D721Med (cell line): ENCODE data around the gene ZNRD2.

ENCODE experiments used
- DNase-seq: peaks from one replicate; pipeline ENCODE4 v3.0.0; 2011; ENCODE audit warnings: low spot score; ENCODE audit not compliant: insufficient read length
- FAIRE-seq: peaks from 2 replicates; lab custom pipeline; 2011; peaks lifted over from hg19 to GRCh38; lab: Jason Lieb, UNC
- TF ChIP-seq, protein P1 (sequence below): IDR thresholded peaks from 2 replicates; pipeline ENCODE4 v1.5.1; 2012; ENCODE audit warnings: mild to moderate bottlenecking, control low read depth; ENCODE audit not compliant: insufficient read depth; ENCODE audit errors: missing control alignments

The ZNRD2 gene

DNA sequence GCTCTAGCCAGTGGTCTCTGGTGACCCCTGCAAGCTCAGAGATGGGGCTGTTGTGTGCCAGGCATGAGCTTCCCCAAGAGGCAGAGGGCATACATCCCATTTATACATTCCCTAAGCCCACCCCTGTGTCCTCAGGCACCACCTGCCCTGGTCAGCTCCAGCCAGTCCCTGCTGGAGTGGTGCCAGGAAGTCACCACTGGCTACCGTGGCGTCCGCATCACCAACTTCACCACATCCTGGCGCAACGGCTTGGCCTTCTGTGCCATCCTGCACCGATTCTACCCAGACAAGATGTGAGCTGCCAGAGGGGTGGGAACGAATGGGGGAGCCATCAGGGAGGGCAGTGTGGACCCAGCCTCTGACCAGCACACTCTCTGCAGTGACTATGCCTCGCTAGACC, 13.8 kb downstream of the ZNRD2 start:
- no peak for DNase-seq
- no peak for FAIRE-seq
- TF ChIP-seq, protein P1, sequence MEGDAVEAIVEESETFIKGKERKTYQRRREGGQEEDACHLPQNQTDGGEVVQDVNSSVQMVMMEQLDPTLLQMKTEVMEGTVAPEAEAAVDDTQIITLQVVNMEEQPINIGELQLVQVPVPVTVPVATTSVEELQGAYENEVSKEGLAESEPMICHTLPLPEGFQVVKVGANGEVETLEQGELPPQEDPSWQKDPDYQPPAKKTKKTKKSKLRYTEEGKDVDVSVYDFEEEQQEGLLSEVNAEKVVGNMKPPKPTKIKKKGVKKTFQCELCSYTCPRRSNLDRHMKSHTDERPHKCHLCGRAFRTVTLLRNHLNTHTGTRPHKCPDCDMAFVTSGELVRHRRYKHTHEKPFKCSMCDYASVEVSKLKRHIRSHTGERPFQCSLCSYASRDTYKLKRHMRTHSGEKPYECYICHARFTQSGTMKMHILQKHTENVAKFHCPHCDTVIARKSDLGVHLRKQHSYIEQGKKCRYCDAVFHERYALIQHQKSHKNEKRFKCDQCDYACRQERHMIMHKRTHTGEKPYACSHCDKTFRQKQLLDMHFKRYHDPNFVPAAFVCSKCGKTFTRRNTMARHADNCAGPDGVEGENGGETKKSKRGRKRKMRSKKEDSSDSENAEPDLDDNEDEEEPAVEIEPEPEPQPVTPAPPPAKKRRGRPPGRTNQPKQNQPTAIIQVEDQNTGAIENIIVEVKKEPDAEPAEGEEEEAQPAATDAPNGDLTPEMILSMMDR: no peak

DNA sequence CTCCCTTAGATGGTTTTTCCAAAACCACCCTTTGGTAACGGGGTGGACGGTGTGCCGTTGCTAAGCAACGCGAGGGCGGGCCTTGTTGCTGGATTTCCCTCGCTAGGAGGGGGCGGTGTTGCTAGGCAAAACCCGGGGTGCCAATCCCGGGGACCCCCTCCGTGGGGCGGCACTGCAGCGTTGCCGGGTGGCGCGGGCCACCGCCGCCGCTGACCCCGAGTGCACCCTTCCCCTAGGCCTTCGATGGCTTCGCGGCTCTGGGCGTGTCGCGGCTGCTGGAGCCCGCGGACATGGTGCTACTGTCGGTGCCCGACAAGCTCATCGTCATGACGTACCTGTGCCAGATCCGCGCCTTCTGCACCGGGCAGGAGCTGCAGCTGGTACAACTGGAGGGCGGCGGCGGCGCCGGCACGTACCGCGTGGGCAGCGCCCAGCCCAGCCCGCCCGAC, 14.5 kb downstream of the ZNRD2 start:
- FAIRE-seq (no peak), DNase-seq (no peak)
- TF ChIP-seq, protein P1: no peak

DNA sequence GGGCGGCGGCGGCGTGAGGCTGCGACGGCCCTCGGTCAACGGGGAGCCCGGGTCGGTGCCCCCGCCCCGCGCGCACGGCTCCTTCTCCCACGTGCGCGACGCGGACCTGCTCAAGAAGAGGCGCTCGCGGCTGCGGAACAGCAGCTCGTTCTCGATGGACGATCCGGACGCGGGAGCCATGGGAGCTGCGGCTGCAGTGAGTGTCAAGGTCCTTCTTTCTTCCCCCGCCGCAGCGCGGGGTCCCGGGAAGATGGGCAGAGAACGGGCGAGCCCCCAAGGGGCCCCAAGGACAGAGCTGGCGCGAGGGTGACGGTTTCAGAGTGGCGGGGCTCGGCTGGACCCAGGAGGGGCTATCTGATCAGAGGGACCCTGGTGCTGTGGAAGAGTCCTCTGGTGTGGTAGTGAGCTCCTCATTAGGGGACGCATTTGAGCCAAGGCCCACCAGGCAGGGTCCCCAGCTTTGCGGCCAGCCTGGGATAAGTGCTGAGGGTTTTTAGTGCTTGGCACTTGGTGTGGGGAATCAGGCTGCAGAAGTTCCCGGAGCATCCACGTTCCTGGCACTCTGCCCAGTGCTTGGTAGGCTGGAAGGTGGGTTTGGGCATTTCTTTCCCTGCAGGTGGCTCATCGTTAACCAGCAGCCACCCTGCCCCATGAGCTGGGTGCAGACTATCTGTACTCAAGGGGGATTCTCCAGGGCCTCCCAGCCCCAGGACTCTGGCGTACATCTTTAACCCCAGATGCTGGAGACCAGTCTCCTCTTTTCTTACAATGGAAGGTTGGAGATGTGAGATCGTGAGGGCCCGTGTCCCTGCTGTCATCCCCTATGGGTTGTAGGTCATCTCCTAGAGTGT, 15.3 kb downstream of the ZNRD2 start:
- DNase-seq: no peak
- no peak for FAIRE-seq
- TF ChIP-seq, protein P1: no peak

DNA sequence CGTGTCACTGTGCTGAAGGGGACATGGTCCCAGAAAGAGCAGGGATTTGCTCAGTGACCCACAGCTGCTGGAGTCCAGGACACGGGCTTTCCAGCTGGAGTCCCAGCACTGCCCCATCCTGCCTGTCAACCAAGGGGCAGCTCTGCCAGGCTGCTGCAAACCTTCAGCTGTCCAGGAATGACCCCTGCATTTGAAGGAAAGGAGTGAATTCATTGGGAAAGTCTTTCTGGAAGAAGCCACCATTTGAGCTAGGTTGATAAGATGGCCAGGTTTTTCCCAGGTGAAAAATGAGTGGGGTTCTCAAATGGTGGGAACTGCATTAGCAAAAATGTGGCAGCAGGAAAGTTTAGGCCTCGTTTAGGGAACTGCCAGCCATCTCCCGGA, 16.0 kb downstream of the ZNRD2 start:
- no peak for FAIRE-seq
- no peak for DNase-seq
- TF ChIP-seq, protein P1: no peak

DNA sequence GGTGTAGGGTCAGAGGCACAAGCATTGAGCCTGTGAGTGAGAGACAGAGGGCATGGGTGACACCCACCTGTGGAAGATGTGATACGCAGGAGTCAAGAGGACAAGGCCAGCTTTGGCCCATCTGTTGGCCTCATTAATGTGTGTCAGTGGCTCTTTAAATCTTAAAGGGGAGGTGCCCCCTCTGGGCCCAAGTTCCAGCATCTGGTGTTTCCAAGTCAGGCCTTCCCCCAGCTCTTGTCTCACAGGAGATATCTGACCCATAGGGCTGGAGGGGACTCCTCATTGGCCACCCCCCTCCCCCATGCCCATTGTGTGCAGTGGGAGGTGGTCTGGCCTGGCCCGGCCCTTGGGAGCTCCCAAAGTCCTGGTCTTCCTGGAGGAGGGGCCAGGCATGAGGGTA, 16.4 kb downstream of the ZNRD2 start:
- TF ChIP-seq, protein P1: no peak
- FAIRE-seq (no peak), DNase-seq (no peak)

DNA sequence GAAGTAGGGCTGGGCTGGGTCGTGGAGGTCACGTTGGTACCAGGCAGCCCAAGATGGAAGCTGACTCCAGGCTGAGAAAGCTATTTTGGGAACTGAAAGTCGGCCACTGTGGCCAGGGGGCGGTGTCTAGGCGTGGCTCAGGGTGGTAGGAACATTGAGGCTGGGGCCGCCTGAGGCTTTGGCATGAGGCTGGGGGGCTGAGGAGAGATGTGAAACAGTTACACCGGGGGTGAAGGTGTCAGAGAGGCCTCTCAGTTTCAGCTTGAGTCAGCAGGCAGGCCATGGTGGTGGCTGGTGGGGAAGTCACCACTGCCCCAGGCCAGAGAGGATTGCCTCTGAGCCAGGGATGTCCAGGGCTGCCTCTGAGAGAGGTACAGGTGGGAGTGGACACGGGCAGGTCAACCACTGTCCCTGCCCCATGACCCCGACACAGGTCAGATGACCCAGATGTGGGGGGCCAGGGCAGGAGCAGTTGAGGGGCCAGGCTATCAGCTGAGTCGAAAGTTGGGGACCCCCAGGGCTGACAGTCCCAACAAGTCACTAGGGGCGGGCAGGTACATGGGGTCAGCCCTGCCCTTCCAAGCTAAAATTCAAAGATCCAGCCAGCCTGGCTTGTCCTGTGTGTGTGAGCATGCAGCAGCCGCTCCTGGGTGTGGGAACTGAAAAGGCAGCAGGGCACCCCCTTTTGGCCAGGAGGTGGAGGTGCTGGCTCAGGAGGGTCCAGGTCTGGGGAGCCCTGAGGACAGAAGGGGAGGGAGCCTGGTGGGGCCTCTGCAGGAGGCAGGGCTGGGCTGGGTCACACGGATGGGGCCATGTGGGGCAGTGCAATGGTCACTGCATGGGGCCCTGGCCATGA, 18.1 kb downstream of the ZNRD2 start:
- TF ChIP-seq, protein P1: peak; percentile 55
- DNase-seq: peak; percentile 80
- no peak for FAIRE-seq
